ENCODE results near the gene PNMT. TPM values are rescaled to one million over a fixed set of nuclear protein-coding genes. Genes with fewer than 3 reads are reported as not detected.

PNMT gene
- total and polyA plus RNA-seq, 2 of the 4 experiments (the other 2 are of a cell fraction), result not detected

GRCh38 chr17:39667262-39667944 is 850 bp upstream of the PNMT start:
- dilution Hi-C loops (cut with HindIII; ENCODE audit: low sequenced_read_pairs, unreplicated experiment), result no loop called here
- WGBS, 2 experiments (ENCODE audit: extremely low coverage in 2 of 2, insufficient read length in 1 of 2), result 35% methylated on average over 20 of the region's 49 CpGs; no CpG with 5 or more reads in 1 of the 2 experiments

More at GRCh38 chr17:39667262-39667944, 850 bp upstream of the PNMT start:
- H3K4ac ChIP-seq (ENCODE audit: low read depth, low read length), result no peak overlapping the region
- no peak overlapping the region for H3K4me3 ChIP-seq (ENCODE audit: insufficient read depth, low read depth, low read length)
- no peak for ATAC-seq (ENCODE audit: low read depth)
- ChIA-PET CTCF (interaction anchor here (0.9 to 2.4 kb wide), 3 partner anchors 14 to 46 kb away, joined by 3 to 10 read pairs (median 3); no protein-coding TSS in a partner anchor), POLR2A (ENCODE audit: unreplicated experiment) (no interaction called here)
- no peaks in the 10 kb centered on the region for H3K79me1 ChIP-seq (ENCODE audit: low read depth in 1 of 2, low read length in 2 of 2)
- no peak overlapping the region for H3K14ac ChIP-seq (replicated peaks; ENCODE audit: low read depth, low read length)
- no peak overlapping the region for H3K23ac ChIP-seq (ENCODE audit: low read depth, low read length)
- no peak overlapping the region for H4K8ac ChIP-seq (ENCODE audit: low read depth in 2 of 2, low read length in 2 of 2)
- H2AK5ac ChIP-seq (ENCODE audit: low read depth, low read length), result no peak overlapping the region
- in situ Hi-C loops (cut with MboI; ENCODE audit: low sequenced_read_pairs) (no loop called here), intact Hi-C loops (cut with micrococcal nuclease) (no loop called here)
- no peak overlapping the region for H3K27ac ChIP-seq (ENCODE audit: insufficient read depth, low read length)
- H3K4me2 ChIP-seq (ENCODE audit: low read depth, low read length), result no peak overlapping the region
- no peak for DNase-seq
- no peak overlapping the region for H3K56ac ChIP-seq (ENCODE audit: extremely low read depth, insufficient read depth, low read length)
- no peak overlapping the region for H2BK15ac ChIP-seq (ENCODE audit: low read depth, low read length)
- no peak overlapping the region for H2BK5ac ChIP-seq (ENCODE audit: low read depth, low read length, poor library complexity, severe bottlenecking)
- TF ChIP-seq, protein P1, sequence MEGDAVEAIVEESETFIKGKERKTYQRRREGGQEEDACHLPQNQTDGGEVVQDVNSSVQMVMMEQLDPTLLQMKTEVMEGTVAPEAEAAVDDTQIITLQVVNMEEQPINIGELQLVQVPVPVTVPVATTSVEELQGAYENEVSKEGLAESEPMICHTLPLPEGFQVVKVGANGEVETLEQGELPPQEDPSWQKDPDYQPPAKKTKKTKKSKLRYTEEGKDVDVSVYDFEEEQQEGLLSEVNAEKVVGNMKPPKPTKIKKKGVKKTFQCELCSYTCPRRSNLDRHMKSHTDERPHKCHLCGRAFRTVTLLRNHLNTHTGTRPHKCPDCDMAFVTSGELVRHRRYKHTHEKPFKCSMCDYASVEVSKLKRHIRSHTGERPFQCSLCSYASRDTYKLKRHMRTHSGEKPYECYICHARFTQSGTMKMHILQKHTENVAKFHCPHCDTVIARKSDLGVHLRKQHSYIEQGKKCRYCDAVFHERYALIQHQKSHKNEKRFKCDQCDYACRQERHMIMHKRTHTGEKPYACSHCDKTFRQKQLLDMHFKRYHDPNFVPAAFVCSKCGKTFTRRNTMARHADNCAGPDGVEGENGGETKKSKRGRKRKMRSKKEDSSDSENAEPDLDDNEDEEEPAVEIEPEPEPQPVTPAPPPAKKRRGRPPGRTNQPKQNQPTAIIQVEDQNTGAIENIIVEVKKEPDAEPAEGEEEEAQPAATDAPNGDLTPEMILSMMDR (conservative IDR thresholded peaks at IDR 0.05; ENCODE audit: low read depth, low read length), result no peak
- TF ChIP-seq POLR2A (IDR thresholded peaks at IDR 0.05; ENCODE audit: low read depth, low read length) (no peak), MAZ (IDR thresholded peaks at IDR 0.05; ENCODE audit: borderline replicate concordance, low read depth, low read length) (no peak), FOS (IDR thresholded peaks at IDR 0.05; ENCODE audit: low read depth, low read length) (no peak), CHD1 (IDR thresholded peaks at IDR 0.05; ENCODE audit: low read depth, low read length) (no peak)
- TF ChIP-seq, protein P2, sequence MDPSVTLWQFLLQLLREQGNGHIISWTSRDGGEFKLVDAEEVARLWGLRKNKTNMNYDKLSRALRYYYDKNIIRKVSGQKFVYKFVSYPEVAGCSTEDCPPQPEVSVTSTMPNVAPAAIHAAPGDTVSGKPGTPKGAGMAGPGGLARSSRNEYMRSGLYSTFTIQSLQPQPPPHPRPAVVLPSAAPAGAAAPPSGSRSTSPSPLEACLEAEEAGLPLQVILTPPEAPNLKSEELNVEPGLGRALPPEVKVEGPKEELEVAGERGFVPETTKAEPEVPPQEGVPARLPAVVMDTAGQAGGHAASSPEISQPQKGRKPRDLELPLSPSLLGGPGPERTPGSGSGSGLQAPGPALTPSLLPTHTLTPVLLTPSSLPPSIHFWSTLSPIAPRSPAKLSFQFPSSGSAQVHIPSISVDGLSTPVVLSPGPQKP (IDR thresholded peaks at IDR 0.05; ENCODE audit: borderline replicate concordance, low read depth, low read length), result no peak
- H3K9me1 ChIP-seq (ENCODE audit: insufficient read depth, low read length), result no peaks in the 10 kb centered on the region
- H4K91ac ChIP-seq (ENCODE audit: insufficient read depth, low read depth, low read length), result no peak overlapping the region
- BruUV-seq (replicated peaks), result no TSS peak
- H2AK9ac ChIP-seq (replicated peaks; ENCODE audit: low read depth, low read length, poor library complexity), result no peak overlapping the region
- H3K27me3 ChIP-seq (ENCODE audit: control insufficient read depth, insufficient read depth, low read length), result peaks cover 43% of the 10 kb centered on the region
- H3K18ac ChIP-seq (ENCODE audit: low read depth, low read length), result no peak overlapping the region
- H2BK20ac ChIP-seq (ENCODE audit: low read depth, low read length), result no peak overlapping the region
- H4K5ac ChIP-seq (ENCODE audit: low read depth, low read length), result no peak overlapping the region
- H3K4me1 ChIP-seq (ENCODE audit: control insufficient read depth, insufficient read depth, low read length), result peaks cover 7% of the 10 kb centered on the region; the same call in 1 of the 2 replicates
- H4K20me1 ChIP-seq (ENCODE audit: insufficient read depth, low read length), result no peaks in the 10 kb centered on the region; the same call in 1 of the 2 replicates
- H3K9ac ChIP-seq (ENCODE audit: low read depth, low read length), result no peak overlapping the region
- H3K9me3 ChIP-seq (ENCODE audit: control insufficient read depth, insufficient read depth, low read length), result no peaks in the 10 kb centered on the region
- peaks cover 2% of the 10 kb centered on the region; the same call in 1 of the 2 replicates for H3K36me3 ChIP-seq (ENCODE audit: control insufficient read depth, insufficient read depth, low read length)
- H2AFZ ChIP-seq (replicated peaks; ENCODE audit: low read length, poor library complexity), result no peak overlapping the region
- H2BK120ac ChIP-seq (ENCODE audit: low read depth, low read length), result no peak overlapping the region

Data from IMR-90 (cell line).